ENCODE results near the gene FGD6.
"Not testable (repeated sequence)": the region's sequence is repeated elsewhere in the genome, so short reads cannot be mapped to it uniquely, and the experiment has no call there.

Gene FGD6

GRCh38 chr12:95173392-95174251 is 43.6 kb downstream of the FGD6 start:
- no peak for DNase-seq

- DNase-seq: no peak
Measured at GRCh38 chr12:95169368-95169767, 47.9 kb downstream of the FGD6 start.

GRCh38 chr12:95168746-95169145 is 48.5 kb downstream of the FGD6 start:
- no peak for DNase-seq

GRCh38 chr12:95164656-95165055 is 52.6 kb downstream of the FGD6 start:
- no peak for DNase-seq

- DNase-seq: no peak
Measured at GRCh38 chr12:95158919-95159318, 58.3 kb downstream of the FGD6 start.

- DNase-seq: no peak
Measured at GRCh38 chr12:95151821-95152220, 65.4 kb downstream of the FGD6 start.

GRCh38 chr12:95151406-95151805 is 65.9 kb downstream of the FGD6 start:
- DNase-seq: no peak

- DNase-seq: no peak
Measured at GRCh38 chr12:95150501-95150900, 66.8 kb downstream of the FGD6 start.

- no peak for DNase-seq
Measured at GRCh38 chr12:95147866-95148265, 69.4 kb downstream of the FGD6 start.

- no peak for DNase-seq
Measured at GRCh38 chr12:95146769-95147168, 70.5 kb downstream of the FGD6 start.

GRCh38 chr12:95143621-95144205 is 73.6 kb downstream of the FGD6 start:
- no peak for DNase-seq

GRCh38 chr12:95142431-95143151 is 74.7 kb downstream of the FGD6 start:
- DNase-seq: no peak

GRCh38 chr12:95141310-95141709 is 76.0 kb downstream of the FGD6 start:
- DNase-seq: no peak

GRCh38 chr12:95138031-95138430 is 79.2 kb downstream of the FGD6 start:
- DNase-seq: not testable (repeated sequence)

- DNase-seq: no peak
Measured at GRCh38 chr12:95136598-95136997, 80.7 kb downstream of the FGD6 start.

- no peak for DNase-seq
Measured at GRCh38 chr12:95134085-95134484, 83.2 kb downstream of the FGD6 start.

GRCh38 chr12:95131589-95132340 is 85.5 kb downstream of the FGD6 start:
- no peak for DNase-seq

GRCh38 chr12:95130096-95130495 is 87.2 kb downstream of the FGD6 start:
- DNase-seq: no peak

GRCh38 chr12:95129115-95129514 is 88.2 kb downstream of the FGD6 start:
- DNase-seq: no peak

- no peak for DNase-seq
Measured at GRCh38 chr12:95126736-95127135, 90.5 kb downstream of the FGD6 start.

- no peak for DNase-seq
Measured at GRCh38 chr12:95126076-95126475, 91.2 kb downstream of the FGD6 start.

GRCh38 chr12:95124106-95124505 is 93.2 kb downstream of the FGD6 start:
- DNase-seq: no peak

GRCh38 chr12:95118788-95119179 is 98.5 kb downstream of the FGD6 start:
- no peak for DNase-seq
